CD4-positive, alpha-beta T cell treated with Interleukin-10 for 1 hour (primary cell): ENCODE data around the gene TBC1D14.

Source experiments
- DNase-seq: peaks from one replicate; pipeline ENCODE4 v3.0.0-alpha.2; 2020

Gene TBC1D14

DNA sequence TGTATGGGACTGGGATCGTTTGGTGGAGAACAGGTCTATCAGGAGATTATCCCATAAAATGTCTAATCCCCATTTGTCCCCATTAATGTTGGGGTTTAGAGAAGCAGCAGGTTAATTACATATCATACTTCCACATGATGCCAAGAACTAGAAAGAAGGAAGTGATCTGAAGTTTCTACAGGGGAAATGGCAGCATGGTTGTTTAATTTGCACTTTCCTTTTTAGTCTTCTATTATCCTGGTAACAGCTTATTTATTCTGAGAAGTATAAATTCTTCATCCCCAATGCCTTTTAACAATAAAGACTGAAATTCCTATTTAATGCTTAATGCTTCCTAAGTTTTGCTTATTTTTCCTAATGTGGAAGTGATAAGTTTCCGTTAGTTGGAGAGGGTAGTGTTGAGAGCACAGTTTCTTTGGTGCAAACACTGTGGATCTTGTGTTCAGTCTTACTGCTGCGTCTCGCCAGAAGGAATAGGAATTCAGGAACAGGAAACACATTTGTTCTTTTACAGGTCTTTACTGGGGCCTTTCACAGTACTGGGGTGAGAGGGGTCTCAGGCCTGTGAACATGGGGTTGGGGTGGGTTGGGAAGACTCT is 74.0 kb downstream of the TBC1D14 start:
- DNase-seq: no peak

DNA sequence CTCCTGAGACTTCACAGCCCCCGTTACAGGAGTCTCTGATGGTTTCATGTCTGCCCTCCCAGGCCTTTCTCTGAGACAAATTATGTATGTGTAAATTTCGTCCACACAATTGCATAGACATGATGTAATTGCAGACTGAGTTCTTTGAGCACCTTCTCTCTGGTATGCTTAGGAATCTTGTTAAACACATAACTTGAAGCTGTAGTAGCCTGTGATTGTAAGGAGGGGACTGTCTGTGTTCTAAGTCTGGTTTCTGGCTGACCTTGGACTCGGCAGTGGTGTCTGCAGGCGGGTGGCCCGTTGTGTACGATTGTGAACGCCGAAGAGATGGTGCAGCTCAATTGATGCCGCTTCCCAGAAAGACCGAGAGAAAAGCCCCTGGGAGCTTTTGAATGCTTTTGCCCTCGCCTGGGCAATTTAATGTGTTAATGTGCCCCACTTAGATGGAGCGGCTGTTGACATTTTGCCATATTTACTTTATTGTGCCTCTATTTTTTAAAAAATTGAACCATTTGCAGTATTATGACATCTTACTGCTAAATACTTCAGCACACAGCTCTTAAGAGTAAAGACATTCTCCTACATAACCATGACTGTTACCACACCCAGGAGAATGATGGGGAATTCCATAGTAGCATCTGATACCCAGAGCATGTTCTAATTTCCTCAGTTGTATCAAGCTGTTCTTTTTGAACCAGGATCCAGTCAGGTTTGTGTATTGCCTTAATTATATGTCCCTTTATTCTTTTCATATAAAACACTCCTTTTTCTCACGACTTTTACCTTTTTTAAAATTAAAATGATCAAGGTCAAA is 75.2 kb downstream of the TBC1D14 start:
- DNase-seq: no peak

DNA sequence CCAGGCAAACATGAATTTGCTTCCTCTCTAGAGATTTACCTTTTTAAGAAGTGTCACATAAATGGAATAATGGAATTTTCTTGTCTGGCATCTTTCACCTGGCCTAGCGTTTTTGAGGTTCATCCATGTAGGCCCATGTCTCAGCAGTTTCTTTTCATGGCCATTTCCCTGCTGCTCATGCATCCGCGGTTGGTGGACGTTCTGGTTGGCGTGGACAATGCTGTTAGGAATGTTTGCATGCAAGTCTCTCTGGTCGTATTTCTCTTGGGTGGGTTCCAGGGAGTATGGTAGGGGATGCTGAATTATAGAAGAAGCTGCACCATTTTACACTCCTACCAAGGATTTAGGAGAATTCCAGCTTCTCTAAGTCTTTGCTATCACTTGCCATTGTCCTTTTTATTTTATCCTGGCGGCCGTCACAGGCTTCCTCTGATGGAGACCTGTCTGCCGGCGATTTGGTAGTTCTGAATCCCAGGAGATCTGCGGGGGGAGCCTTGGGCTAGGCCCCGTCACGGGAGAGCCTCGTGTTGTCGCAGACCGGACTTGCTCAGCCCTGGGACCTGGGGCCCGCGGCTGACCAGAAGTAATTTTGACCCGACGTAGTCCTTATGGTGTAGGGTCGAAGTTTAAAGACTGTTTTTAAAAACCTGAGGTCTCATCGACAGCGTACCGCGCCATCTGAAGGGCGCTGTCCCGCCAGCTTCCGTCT is 76.6 kb downstream of the TBC1D14 start:
- no peak for DNase-seq

DNA sequence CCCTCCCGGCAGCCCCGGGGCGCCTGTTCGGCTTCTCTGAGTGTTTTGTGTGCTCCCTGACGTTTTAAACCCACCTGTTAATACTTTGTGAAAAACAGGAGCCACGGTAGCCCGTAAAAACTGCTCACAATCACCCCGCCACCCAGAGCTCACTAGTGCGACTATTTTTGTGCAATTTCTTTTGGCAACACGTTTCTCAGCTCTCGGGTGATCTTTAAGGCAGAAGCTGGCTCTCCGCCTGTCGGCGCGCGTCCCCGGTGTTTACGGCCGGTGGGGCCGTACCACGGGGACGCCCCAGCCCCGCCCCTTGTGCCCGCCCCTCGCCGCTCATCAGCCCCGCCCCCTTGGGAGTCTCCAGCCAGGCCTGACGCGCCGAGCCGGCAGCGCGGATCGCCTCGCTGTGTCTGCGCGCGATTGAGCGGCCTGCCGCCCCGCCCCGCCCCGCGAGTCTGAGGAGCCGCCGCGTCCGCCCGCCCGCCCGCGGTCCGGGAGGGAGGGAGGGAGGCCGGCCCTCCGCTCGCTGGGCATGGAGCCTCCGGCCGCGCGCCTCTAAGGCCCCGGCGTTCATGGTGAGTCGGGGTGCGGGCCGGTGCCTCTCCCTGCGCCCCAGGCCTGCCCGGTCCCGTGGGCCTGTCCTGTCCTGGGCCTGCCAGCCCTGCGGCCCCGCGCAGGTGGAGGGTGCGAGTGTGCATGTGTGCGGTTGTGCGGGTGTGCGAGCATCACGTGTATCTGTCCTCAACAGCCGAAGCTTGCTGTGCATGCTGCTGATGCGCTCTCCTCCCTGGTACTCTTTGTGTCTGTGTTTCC is 77.4 kb downstream of the TBC1D14 start:
- peak; percentile 95 for DNase-seq

DNA sequence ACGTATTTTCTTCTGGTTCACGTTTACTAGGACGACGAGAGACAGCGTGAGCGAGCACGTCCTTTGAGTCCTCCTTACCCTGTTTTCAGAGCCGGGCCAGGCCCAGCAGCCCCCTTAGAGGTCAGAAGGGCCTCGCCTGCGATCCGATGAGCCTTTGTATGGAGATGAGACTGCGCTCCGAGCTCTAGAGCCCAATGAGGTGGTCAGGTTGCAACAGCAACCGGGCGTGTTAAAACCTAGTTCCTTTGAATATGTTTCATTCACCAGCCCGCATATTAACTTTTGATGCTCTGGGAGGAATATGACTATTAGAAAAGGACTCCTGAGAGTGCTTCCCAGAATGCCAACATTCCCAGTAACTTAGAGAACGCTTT is 77.9 kb downstream of the TBC1D14 start:
- no peak for DNase-seq

DNA sequence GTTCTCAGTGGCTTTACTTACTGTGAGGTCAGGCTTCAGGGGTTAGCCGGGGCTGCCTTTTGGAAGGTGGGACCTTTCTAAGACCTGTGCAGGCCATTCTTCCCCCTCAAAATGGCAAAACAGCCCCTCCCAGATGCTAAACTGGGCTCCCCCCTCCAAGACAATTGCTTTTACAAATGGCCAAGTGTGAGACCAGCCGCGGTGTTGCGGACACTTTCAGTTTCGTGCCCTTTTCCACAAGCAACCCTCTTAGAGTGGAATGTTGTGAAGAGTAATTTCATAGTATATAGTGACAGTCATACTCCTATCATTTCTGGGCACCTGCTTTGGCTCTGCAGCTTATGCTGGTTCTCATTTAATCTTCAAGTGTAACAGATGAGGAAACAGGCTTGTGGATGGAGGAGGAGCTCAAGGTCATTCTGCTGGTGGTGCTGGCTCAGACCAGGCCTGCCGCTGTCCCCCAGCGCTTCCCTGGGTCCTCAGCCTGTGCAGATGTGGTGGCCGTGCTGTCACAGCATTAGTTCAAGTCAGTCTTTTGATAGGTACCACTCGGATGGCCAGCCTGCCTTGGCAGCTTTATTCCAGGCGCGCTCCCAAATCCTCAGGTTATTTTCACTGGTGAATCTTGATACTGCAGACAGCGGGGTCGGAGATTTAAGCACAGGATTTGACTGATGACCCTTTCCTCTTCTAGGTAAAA is 78.5 kb downstream of the TBC1D14 start:
- no peak for DNase-seq

DNA sequence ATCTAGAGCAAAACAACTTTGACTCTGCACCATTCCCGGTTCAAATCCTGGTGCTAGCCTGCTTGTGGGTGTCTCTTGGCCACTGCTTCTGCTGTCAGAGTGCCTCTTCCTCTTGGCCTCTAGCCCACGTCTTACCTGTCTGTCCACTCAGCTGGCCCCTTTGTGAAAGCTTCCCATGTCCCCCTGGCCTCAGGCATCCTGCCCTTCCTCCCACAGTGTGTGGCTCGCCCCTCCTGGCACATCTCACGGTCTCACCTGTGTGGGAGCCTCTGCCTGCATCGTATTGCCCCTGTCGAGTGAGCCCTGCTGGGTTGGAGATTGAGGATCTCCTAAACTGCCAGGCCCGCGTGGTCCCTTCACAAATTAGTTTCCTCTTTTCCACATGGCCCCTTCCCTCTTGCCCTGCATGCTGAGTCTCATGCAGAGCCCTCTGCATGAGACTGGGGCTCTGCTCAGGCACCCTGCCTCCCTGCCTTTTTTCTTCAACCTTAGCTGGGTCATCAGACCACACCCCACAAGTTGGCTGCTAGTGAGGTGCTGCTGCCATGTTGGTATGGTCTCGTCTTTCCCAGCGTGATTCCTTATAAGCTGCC is 79.8 kb downstream of the TBC1D14 start:
- DNase-seq: no peak

DNA sequence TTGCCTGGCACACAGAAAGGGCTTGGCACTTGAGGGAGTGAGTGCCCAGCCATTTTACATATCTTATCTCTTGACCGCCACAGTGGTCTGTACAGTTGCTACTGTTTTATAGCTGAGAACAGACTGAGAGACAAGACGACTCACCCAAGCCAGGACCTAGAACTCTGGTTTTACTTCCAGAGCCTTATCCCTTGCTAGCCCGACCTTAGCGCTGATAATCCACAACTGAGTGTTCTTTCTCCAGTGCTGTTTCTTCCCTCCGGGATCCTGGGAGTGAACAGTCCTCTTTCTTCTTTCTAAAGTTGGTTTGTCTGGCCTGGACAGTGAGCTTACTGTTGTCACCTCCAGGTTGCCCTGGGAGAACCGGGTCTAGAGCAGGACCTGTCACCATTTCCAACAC is 81.0 kb downstream of the TBC1D14 start:
- no peak for DNase-seq

DNA sequence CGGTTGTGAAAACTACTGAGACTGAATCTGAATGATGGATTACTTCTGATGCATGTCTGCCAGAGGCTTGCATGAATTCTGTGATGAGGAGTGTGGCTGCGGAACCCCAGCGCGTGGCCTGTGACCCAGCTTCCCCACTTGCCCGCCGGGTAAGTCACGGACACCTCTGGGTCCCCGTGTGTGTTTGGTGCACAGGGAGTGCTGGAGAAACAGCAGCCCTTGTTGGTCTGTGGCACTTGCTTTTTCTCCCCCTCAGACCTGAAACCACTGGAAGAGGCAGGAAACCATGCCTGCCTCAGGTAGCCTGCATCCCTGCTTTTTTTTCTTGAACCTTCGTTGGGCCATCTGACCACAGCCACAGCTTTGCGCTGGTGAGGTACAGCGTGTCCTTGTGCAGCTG is 81.6 kb downstream of the TBC1D14 start:
- no peak for DNase-seq

DNA sequence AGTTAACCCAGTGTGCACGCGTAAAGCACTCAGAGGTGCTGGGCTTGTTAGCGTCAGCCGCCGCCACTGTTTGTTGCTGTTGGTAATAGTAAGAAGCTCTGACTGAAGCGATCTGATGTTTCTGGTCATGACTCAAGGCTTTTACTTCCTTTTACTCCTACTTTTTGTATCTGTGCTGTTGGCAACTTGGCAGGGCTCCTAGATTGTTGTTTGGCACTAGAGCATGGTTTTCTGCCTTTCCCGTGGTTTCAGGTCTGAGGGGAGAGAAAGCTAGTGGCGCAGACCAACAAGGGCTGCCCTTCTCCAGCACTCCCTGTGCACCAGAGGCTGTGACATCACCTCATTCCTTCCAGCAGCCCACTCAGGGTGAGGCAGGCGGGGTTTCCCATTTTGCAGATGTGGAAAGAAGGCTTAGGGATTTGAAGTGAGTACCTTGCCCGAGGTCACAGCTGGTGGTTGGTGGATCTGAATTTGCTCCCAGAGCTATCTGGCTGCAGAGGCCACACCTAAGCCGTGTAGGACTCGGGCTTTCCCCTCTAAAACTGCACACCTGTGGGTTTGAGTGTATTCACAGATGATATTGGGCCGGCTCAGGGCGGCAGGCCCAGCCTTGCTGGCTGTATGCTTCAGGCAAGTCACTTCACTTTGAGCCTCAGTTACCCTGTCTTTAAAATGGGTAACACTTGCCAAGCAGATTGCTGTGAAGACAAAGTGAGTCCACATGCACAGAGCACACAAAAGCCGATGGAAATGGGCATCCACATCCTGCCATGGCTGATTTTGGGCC is 82.3 kb downstream of the TBC1D14 start:
- DNase-seq: no peak

DNA sequence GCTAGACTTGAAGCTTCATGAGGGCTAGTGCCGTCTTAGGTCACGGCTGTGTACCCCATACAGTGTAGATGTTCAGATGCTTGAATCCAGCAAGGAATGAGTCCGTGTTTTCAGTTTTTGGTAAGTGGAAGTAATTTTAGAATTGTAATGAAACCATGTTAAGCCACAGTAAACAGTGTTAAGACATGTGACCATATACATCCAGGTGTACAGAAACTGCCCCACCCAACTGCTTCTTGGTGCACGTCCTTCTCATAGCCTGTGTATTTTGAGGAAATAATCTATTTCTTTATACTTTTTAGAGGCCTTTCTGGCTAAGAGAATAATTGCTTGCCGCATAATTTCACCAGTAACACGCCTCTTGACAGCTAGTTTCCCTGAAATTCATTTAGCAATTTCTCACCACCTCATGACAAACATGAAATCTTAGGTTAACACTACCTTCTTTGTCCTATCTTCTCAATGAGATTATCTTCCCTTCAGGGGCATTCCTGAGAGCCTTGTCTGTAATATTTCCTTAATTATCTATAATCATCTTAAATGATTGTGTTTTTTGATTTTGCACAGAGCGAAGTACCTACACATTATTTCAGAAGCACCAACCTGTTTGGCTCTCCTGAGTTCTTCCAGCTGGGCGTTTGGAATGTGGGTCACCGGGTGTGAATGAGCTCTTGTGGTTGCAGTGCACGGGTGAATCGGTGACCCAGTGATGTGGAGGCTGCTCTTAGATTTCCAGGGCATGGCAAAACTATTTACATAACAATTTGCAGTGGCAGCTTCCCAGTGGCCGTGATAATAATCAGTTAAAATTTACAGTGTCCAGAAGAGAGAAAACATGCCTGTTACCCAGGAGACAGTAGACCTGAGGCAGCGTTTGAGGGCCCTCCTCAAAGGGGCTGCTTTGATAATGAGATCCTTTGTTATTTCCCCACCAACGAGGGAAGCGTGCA is 83.4 kb downstream of the TBC1D14 start:
- DNase-seq: no peak

DNA sequence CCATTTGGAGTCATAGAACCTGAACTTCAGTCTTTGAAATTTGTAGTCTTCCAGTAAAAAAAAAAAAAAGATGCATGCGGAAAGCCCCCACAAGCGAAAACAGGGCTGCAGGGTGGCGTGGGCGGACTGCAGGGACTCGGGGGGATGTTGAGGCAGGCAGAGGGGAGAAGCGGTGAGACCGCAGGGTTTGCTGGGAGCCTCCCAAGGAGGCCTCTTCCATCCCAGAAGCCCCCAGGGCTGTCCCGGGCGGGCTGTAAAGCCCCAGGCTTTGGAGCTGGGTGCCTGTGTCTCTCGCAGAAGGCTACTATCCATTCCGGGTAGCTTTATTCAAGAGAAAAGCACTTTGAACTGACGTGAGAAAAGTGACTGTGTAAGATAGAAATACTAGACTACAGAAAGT is 86.9 kb downstream of the TBC1D14 start:
- DNase-seq: no peak

DNA sequence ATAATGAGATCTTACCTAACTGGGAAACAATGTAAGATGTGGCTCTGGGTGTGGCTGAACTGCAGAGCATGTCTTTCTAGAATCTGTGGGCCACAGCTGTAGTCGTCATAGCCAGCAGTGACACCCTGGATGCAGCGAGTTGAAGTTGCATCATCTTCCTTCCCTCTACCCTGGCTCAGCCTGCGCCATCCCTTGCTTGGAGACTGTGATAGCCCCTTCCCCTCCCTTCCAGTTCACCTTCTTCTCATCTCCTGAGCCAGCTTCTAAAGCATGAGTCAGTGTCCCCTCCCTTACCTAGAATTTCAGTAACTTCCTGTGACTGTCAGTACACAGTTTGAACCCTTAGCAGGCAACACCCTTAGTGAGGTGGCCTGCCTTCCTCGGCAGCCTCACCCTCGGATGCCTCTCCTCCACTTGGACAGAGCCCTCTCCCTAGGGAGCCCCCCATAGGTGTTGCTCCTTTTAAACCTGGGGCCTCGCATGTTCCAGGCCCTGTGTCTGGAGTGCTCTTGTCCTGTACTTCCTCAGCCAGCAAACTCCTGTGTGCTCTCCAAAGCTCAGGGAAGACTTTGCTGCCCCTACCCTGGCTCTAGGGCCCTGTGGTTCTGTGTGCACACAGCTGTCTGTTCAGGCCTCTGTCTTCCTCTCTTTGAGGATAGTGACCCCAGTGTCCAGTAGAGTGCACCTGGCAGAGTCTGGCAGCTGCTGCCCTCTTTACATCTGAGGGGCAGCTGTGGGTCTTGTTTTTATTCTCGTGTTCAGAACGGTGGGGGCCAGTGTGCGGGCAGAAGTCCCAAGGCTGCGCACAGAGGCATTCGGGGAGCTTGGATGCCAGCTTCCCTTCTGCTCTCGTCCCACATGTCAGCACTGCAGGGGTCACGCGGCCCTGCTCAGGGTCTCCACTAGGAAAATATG is 89.8 kb downstream of the TBC1D14 start:
- DNase-seq: peak; percentile 37

DNA sequence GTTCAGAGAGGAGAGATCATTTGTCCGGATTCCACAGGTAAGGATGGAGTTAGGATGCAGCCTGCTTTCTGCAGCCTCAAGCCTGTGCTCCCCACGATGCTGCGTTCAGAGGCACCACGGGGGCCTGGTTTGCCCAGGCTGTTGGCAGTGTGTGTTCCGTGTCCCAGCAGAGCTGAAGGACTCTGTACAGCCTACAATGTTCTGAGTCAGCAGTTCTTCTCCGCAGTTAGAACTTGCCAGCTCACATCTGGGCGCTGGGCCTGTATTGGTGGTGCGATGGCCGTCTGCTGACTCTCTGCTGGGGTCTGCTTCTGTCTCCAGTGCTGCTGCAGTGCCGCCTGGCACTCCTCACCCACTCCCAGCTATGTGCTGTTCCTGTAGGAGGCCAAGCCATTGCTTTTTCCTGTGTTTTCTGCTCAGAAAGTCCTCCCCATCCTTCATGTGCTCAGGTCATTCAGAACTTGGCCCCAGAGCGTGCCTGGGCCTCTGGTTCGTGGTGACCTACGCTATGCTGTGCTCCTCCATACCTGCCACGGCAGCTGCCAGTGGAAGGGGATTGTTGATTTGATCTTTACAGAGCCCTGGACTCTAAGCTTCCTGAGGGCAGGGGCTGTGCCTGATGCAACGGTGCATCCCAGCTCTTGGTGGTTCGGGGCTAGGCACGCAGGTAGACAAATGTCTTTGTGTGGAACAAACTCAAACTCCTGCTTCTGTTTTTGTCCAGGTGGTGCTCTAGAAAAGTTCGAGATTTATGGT is 91.0 kb downstream of the TBC1D14 start:
- DNase-seq: no peak

DNA sequence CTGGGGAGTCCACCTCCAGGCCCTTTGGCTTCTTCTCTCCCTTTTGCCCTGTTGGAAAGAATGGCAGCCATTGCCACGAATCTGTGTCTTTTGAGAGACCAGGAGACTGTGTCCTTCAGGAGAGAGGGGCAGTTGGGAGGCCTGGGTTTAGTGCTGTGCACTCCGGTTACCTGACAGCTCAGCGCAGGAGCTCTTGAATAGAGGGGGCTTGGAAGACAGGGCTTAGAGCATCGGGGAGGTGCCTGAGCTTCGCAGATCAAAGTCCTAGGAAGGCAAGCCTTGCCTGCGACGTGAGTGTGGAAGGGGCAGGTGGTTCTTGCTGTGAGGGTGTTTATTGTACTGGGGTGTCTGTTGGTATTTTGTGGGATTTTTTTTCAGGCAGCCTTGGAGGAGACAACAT is 91.6 kb downstream of the TBC1D14 start:
- no peak for DNase-seq

DNA sequence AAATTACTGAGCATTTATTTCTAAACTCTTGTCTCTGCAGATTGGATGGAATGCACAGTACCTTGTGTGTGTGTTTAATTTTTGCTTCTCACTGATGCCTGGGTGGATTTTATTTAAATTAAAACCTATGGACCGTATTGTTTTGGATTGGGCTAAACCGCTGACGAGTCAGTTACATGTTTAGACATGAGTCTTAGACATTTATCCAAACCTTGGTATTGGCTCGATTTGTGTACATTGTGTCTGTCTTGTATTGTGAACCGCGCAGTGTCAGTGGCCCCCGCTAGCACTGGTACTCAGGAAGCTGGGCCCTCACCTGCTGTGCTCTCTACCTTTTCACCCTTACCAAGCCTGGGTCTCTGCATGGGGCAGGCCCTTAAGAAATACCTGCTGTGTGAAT is 92.7 kb downstream of the TBC1D14 start:
- DNase-seq: no peak

DNA sequence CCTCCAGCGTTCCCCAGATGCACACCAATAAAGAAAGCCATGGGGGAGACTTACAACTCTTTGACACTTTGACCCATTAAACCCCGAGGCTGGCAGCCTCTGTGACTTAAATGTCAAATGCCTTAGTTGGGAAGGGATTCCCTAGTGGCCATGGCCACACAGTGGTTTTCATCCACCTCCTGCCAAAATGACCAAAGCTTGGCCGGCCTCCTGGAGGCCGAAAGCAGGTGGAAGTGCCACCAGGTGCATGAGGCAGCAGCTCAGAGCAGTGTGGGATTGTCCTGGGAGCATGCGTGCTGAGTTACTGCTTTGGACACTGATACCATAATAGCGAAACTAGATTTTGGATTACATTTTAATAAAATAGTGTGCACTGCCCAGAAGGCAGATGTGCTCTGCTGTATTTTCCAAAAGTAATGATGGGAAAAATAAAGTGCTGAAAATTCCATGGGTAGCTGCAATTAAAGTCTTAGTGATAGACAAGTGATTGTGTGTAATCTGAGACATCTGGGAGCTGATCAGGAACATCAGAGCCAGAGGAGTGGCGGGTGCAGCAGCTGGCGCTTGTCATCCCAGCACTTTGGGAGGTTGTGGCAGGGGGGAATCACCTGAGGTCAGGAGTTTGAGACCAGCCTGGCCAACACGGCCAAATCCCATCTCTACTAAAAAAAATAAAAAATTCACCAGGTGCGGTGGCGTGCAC is 93.7 kb downstream of the TBC1D14 start:
- no peak for DNase-seq

DNA sequence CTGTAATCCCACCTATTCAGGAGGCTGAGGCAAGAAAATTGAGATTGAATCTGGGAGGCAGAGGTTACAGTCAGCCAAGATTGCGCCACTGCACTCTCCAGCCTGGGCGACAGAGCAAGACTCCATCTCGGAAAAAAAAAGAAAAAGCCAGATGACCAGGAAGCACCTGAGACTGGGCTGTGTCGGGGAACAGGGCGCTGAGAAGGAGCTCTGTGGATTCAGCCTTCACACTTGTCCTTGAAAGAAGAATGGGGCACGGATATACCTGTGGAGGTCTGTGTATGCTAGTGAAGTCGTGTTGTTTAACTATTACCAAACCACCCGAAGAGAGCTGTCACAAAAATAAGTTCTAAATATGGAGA is 94.2 kb downstream of the TBC1D14 start:
- DNase-seq: no peak
